HepG2 (cell line): Measurements from ENCODE around the gene PMIS2. TPM values are rescaled to one million over a fixed set of nuclear protein-coding genes. Genes with fewer than 3 reads are reported as not detected.
A peak's percentile ranks its signal among the peaks of the same experiment; 100 is the strongest.

Experiments used
- DPF2 ChIP-seq: sonication (generic); formaldehyde crosslinking; IDR thresholded peaks from 2 replicates; pipeline ENCODE4 v1.4.0; 2020; ENCODE audit warnings: mild to moderate bottlenecking, low read depth, missing genetic modification reagents, borderline replicate concordance
- FOXA1 ChIP-seq, 2 experiments: fragments of 450-650 bp in 1 of 2; sonication (generic) in 1 of 2; formaldehyde crosslinking in 1 of 2; IDR thresholded peaks; 2 replicates each; pipeline versions ENCODE4 v1.4.0 to v1.6.1; 2016 to 2020; ENCODE audit warnings: missing genetic modification reagents in 1 of 2
- FOXC1 ChIP-seq: sonication (generic); formaldehyde crosslinking; IDR thresholded peaks from 2 replicates; pipeline ENCODE4 v1.8.0; 2022; ENCODE audit warnings: mild to moderate bottlenecking, missing genetic modification reagents, borderline replicate concordance
- GATAD2A ChIP-seq: IDR thresholded peaks from 2 replicates; pipeline ENCODE4 v1.6.1; 2016
- IKZF4 ChIP-seq: sonication (generic); formaldehyde crosslinking; IDR thresholded peaks from 2 replicates; pipeline ENCODE4 v1.5.1; 2020; ENCODE audit warnings: borderline replicate concordance, mild to moderate bottlenecking, low read depth, missing genetic modification reagents; ENCODE audit errors: not compliant biosample characterization
- KLF6 ChIP-seq: IDR thresholded peaks from 2 replicates; pipeline ENCODE4 v1.8.0; 2016; ENCODE audit warnings: missing biosample characterization, missing genetic modification reagents
- REL ChIP-seq: sonication (generic); formaldehyde crosslinking; conservative IDR thresholded peaks from 2 replicates; pipeline ENCODE4 v1.8.0; 2022; ENCODE audit warnings: mild to moderate bottlenecking, missing genetic modification reagents, moderate library complexity
- RFX1 ChIP-seq: fragments of 450-650 bp; IDR thresholded peaks from 2 replicates; pipeline ENCODE4 v1.6.1; 2017
- RXRB ChIP-seq: IDR thresholded peaks from 2 replicates; pipeline ENCODE4 v1.6.1; 2016; ENCODE audit warnings: borderline replicate concordance, missing genetic modification reagents, missing compliant biosample characterization
- SPEN ChIP-seq: sonication (generic); formaldehyde crosslinking; IDR thresholded peaks from 2 replicates; pipeline ENCODE4 v1.5.1; 2020; ENCODE audit warnings: low read depth, mild to moderate bottlenecking, missing genetic modification reagents
- ZHX1 ChIP-seq: sonication (generic); formaldehyde crosslinking; IDR thresholded peaks from 2 replicates; pipeline ENCODE4 v1.8.1; 2022; ENCODE audit warnings: low read depth, mild to moderate bottlenecking, missing genetic modification reagents
- ZNF547 ChIP-seq: sonication (generic); formaldehyde crosslinking; IDR thresholded peaks from 2 replicates; pipeline ENCODE4 v1.5.1; 2020; ENCODE audit warnings: mild to moderate bottlenecking, missing genetic modification reagents
- ZNF607 ChIP-seq: sonication (generic); formaldehyde crosslinking; IDR thresholded peaks from 2 replicates; pipeline ENCODE4 v1.5.1; 2020; ENCODE audit warnings: missing genetic modification reagents, mild to moderate bottlenecking, borderline replicate concordance
- polyA plus RNA-seq, 8 experiments: library from polyadenylated mRNA; depleted of rRNA in 3 of 8; stranded (reverse) in 7 of 8; unstranded in 1 of 8; fragments of >200 nt; fragmentation: Illumina TruSeq in 4 of 8; extraction: Trizol in 4 of 8; gene quantifications; 2 replicates each; pipeline versions ENCODE4 v1.2.1 to v1.2.3, GENCODE V29; 2011 to 2016; ENCODE audit warnings: low read depth in 4 of 8, missing spikeins in 1 of 8, mixed read lengths in 1 of 8; ENCODE audit not compliant: insufficient read depth in 1 of 8
- total RNA-seq, 5 experiments: library from RNA; depleted of rRNA; stranded (reverse); fragments of >200 nt; fragmentation: Illumina TruSeq; extraction: Trizol; gene quantifications; 2 replicates each; pipeline ENCODE4 v1.2.3, GENCODE V29; 2016; ENCODE audit warnings: low read depth in 1 of 5
- TF ChIP-seq, protein P1 (sequence below), 2 experiments: fragments of 450-650 bp in 1 of 2; sonication (generic) in 1 of 2; formaldehyde crosslinking in 1 of 2; IDR thresholded peaks; 2 replicates each; pipeline versions ENCODE4 v1.6.1 to v1.8.0; 2016 to 2022; ENCODE audit warnings: antibody characterized with exemption in 1 of 2, mild to moderate bottlenecking in 1 of 2, missing genetic modification reagents in 1 of 2
- TF ChIP-seq, protein P2 (sequence below): sonication (generic); formaldehyde crosslinking; IDR thresholded peaks from 2 replicates; pipeline ENCODE4 v1.9.0; 2022; ENCODE audit warnings: missing genetic modification reagents, mild to moderate bottlenecking, borderline replicate concordance

Gene PMIS2
- total and polyA plus RNA-seq, 2 of the 13 experiments (the other 11 are each of a cell fraction or from before 2014, with no cell fraction given) = not detected

DNA sequence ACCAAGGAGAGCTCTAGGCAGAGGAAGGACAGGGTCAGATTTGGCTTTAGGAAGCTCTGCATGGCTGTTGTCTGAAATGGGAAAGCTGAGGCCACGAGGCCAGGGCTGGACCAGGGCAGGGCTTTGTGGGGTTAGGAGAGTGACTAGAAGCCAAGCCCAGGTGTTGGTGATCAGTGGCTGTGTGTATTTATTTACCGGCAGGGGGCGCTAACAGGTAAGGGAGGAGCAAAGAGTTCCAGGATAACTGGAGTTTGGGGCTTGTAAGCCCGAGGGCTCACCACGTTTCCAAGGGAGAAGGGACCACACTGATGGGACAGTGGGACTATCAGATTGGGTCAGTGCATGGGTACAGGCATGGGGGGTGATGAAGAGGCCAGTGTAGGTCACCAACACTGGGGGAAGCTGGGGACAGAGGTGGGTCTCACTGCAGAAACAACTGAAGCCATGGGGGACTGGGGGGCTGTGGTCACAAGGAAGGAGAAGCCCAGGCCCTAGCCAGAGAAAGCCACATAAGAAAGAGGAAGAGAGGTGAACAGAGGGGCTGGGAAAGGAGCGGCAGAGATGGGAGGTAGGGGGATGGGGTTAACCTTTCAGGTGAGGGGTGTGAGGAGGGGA, 36.7 kb upstream of the PMIS2 start (continued):
- TF ChIP-seq RFX1 (no peak), RXRB (CRISPR knock-in tag) (no peak), SPEN (no peak), ZNF607 (CRISPR knock-in tag) (no peak), DPF2 (CRISPR knock-in tag) (no peak), FOXC1 (CRISPR knock-in tag) (0 out of 2 replicates have a peak, but pooled peaks have one; percentile 12), FOXA1 (IDR thresholded peaks at IDR 0.05) (no peak), FOXA1 (CRISPR knock-in tag; IDR thresholded peaks at IDR 0.05) (0 out of 2 replicates have a peak, but pooled peaks have one; percentile 23), IKZF4 (CRISPR knock-in tag) (no peak), ZNF547 (CRISPR knock-in tag) (no peak), GATAD2A (CRISPR knock-in tag) (0 out of 2 replicates have a peak, but pooled peaks have one; percentile 19), REL (CRISPR knock-in tag) (no peak), ZHX1 (CRISPR knock-in tag) (no peak), KLF6 (no peak)
- TF ChIP-seq, protein P1, sequence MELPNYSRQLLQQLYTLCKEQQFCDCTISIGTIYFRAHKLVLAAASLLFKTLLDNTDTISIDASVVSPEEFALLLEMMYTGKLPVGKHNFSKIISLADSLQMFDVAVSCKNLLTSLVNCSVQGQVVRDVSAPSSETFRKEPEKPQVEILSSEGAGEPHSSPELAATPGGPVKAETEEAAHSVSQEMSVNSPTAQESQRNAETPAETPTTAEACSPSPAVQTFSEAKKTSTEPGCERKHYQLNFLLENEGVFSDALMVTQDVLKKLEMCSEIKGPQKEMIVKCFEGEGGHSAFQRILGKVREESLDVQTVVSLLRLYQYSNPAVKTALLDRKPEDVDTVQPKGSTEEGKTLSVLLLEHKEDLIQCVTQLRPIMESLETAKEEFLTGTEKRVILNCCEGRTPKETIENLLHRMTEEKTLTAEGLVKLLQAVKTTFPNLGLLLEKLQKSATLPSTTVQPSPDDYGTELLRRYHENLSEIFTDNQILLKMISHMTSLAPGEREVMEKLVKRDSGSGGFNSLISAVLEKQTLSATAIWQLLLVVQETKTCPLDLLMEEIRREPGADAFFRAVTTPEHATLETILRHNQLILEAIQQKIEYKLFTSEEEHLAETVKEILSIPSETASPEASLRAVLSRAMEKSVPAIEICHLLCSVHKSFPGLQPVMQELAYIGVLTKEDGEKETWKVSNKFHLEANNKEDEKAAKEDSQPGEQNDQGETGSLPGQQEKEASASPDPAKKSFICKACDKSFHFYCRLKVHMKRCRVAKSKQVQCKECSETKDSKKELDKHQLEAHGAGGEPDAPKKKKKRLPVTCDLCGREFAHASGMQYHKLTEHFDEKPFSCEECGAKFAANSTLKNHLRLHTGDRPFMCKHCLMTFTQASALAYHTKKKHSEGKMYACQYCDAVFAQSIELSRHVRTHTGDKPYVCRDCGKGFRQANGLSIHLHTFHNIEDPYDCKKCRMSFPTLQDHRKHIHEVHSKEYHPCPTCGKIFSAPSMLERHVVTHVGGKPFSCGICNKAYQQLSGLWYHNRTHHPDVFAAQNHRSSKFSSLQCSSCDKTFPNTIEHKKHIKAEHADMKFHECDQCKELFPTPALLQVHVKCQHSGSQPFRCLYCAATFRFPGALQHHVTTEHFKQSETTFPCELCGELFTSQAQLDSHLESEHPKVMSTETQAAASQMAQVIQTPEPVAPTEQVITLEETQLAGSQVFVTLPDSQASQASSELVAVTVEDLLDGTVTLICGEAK (IDR thresholded peaks at IDR 0.05) = no peak
- TF ChIP-seq, protein P1 (CRISPR knock-in tag; IDR thresholded peaks at IDR 0.05) = no peak
- TF ChIP-seq, protein P2, sequence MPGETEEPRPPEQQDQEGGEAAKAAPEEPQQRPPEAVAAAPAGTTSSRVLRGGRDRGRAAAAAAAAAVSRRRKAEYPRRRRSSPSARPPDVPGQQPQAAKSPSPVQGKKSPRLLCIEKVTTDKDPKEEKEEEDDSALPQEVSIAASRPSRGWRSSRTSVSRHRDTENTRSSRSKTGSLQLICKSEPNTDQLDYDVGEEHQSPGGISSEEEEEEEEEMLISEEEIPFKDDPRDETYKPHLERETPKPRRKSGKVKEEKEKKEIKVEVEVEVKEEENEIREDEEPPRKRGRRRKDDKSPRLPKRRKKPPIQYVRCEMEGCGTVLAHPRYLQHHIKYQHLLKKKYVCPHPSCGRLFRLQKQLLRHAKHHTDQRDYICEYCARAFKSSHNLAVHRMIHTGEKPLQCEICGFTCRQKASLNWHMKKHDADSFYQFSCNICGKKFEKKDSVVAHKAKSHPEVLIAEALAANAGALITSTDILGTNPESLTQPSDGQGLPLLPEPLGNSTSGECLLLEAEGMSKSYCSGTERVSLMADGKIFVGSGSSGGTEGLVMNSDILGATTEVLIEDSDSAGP (CRISPR knock-in tag) = no peak
